Fibroblast of gingiva (primary cell): Measurements from ENCODE around the gene OR6C65.

Source experiments
- DNase-seq: peaks from one replicate; pipeline ENCODE4 v3.0.0-alpha.2; 2011; ENCODE audit warnings: low read depth

The OR6C65 gene

GRCh38 chr12:55446326-55446725 is 46.0 kb downstream of the OR6C65 start:
- DNase-seq = no peak

DNA sequence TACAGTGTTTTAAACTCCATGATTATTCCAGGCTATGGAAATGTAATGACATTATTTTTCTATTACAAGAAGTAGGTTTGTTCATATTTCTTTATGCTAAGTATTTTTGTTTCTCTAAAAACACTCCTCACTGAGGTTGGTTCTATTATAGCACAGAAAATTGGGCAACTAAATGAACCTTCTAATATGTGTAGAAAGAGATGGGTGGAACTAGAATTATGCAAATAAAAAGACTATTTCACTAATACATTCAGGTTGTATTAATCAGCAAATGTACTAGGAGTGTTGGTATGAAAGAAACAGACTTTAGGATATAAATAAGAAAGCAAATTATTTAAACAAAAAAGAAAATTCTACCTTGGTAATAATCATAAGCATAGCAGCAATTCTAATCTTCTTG is 48.5 kb downstream of the OR6C65 start:
- no peak for DNase-seq
